Activated naive CD4-positive, alpha-beta T cell treated with anti-CD3 and anti-CD28 coated beads, Interleukin-2, amount 50 U/mL, for 72 hours (primary cell): ENCODE measurements around the gene H2BK1. TPM values are rescaled to one million over a fixed set of nuclear protein-coding genes. Genes with fewer than 3 reads are reported as not detected.

ENCODE experiments used
- ATAC-seq, 2 donors: fragments of 150-1000 bp; cut with Tn5 transposase; 2 replicates each; pipeline ENCODE4 v1.10.0; 2021; ENCODE audit warnings: mild to moderate bottlenecking in 2 of 2, moderate library complexity in 2 of 2
- DNase-seq, 2 donors: peaks; one replicate each; pipeline ENCODE4 v3.0.0; 2021 to 2022; ENCODE audit warnings: low spot score in 2 of 2
- H3K27ac Mint-ChIP-seq, 2 donors: one replicate each; pipeline ENCODE4 v1.8.0; 2022; ENCODE audit warnings: mild to moderate bottlenecking in 2 of 2, mixed read lengths in 2 of 2
- H3K36me3 Mint-ChIP-seq, 2 donors: one replicate each; pipeline ENCODE4 v1.8.0; 2022; ENCODE audit warnings: mixed read lengths in 2 of 2
- H3K9me3 Mint-ChIP-seq, 2 donors: one replicate each; pipeline ENCODE4 v1.8.0; 2022; ENCODE audit warnings: mixed read lengths in 2 of 2
- total RNA-seq, 2 donors: library from RNA; stranded (reverse); gene quantifications; one replicate each; pipeline ENCODE4 v1.2.3, GENCODE V29; 2022

Gene H2BK1
- total RNA-seq, 2 donors from 2014 or later = 1.2 TPM; not detected in 1

- DNase-seq = no peak
- ATAC-seq = no peak
- H3K9me3 Mint-ChIP-seq = no peaks in the 10 kb centered on the region
- H3K27ac Mint-ChIP-seq = peak overlapping the region; percentile 90 to 99
- H3K36me3 Mint-ChIP-seq = peaks cover 19 to 39% of the 10 kb centered on the region in 2 donors
Measured at GRCh38 chr7:151225948-151226510, 15.7 kb upstream of the H2BK1 start.

- Mint-ChIP-seq H3K27ac (no peak overlapping the region), H3K36me3 (peaks cover 24 to 45% of the 10 kb centered on the region in 2 donors), H3K9me3 (no peaks in the 10 kb centered on the region)
- DNase-seq (no peak), ATAC-seq (no peak)
Measured at GRCh38 chr7:151223728-151224127, 13.4 kb upstream of the H2BK1 start.

GRCh38 chr7:151218170-151218569, 7.9 kb upstream of the H2BK1 start:
- ATAC-seq (no peak), DNase-seq (no peak)
- no peaks in the 10 kb centered on the region for H3K9me3 Mint-ChIP-seq
- peak overlapping the region in 1 of 2 donors; percentile 48 for H3K27ac Mint-ChIP-seq
- H3K36me3 Mint-ChIP-seq = peaks cover 12 to 28% of the 10 kb centered on the region in 2 donors

- no peak for ATAC-seq
- H3K27ac Mint-ChIP-seq = no peak overlapping the region
- no peaks in the 10 kb centered on the region for H3K9me3 Mint-ChIP-seq
- peaks cover 12 to 24% of the 10 kb centered on the region in 2 donors for H3K36me3 Mint-ChIP-seq
- no peak for DNase-seq
Measured at GRCh38 chr7:151215396-151215795, 5.1 kb upstream of the H2BK1 start.

- ATAC-seq (no peak), DNase-seq (no peak)
- Mint-ChIP-seq H3K27ac (peak overlapping the region in 1 of 2 donors; percentile 11), H3K36me3 (peaks cover 7 to 20% of the 10 kb centered on the region in 2 donors), H3K9me3 (no peaks in the 10 kb centered on the region)
Measured at GRCh38 chr7:151213826-151214225, 3.5 kb upstream of the H2BK1 start.

DNA sequence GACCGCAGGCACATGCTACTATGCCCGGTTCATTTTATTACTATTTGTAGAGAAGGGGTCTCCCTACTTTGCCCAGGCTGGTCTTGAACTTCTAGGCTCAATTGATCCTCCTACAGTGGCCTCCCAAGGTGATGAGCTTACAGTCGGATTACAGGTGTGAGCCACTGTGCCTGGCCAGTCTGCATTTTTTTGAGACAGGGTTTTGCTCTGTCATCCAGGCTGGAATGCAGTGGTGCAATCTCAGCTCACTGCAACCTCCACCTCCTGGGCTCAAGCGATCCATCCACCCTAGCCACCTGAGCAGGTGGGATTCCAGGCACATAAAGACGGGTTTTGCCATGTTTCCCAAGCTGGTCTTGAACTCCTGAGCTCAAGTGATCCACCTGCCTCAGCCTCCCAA, 2.3 kb upstream of the H2BK1 start:
- ATAC-seq = no peak
- H3K27ac Mint-ChIP-seq = no peak overlapping the region
- peaks cover 5 to 10% of the 10 kb centered on the region in 2 donors for H3K36me3 Mint-ChIP-seq
- no peak for DNase-seq
- no peaks in the 10 kb centered on the region for H3K9me3 Mint-ChIP-seq

DNA sequence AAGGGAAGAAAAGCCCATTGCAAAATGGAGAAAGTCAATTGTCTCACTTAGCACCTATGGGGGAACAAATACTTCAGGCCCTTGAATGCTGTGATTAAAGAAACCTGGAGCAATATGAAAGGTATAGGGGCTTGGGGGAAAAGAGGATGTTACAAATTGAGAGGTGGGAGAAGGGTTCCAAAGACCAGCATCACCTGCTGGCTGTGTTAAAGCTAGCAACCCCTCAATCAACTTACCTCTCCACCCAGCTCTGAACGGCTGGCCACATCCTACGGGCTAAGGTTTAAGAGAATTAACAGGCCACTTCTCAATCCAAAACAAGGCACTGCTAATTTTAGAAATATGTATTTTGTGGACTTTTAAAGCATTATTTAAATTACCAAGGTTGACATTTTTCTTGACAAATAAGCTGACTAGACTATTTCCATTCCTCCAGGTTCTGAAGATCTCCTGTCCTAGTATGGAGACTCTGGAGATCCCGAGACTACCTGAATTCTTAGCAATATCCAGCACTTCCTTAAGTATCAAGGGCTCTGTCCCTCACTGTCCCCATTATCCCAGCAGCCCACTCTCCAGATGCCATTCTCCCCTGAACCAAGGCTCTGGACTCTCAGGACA, 976 bp upstream of the H2BK1 start:
- Mint-ChIP-seq H3K36me3 (peaks cover 5 to 10% of the 10 kb centered on the region in 2 donors), H3K9me3 (no peaks in the 10 kb centered on the region), H3K27ac (peak overlapping the region in 1 of 2 donors; percentile 58)
- DNase-seq (no peak), ATAC-seq (no peak)

DNA sequence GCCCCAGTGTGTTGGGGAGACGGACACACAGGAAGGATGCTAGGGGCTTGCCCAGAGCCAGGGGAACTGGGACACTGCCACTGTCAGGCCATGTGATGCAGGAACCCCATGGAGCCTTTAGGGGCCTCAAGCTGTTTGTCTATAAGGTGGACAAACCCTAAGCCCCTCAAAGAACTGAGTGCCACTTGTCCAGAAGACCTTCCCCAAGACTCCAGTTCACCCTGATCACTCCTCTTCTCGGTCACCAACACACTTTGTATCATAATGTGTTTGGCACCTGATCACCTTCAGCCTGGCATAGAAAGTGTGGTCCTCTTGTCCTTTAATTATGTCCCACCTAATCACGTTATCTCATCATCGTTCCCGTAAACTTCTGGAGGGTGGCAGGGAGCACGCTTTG, 700 bp downstream of the H2BK1 start:
- H3K9me3 Mint-ChIP-seq = no peaks in the 10 kb centered on the region
- ATAC-seq (no peak), DNase-seq (no peak)
- no peak overlapping the region for H3K27ac Mint-ChIP-seq
- peaks cover 0 to 5% of the 10 kb centered on the region in 2 donors for H3K36me3 Mint-ChIP-seq

DNA sequence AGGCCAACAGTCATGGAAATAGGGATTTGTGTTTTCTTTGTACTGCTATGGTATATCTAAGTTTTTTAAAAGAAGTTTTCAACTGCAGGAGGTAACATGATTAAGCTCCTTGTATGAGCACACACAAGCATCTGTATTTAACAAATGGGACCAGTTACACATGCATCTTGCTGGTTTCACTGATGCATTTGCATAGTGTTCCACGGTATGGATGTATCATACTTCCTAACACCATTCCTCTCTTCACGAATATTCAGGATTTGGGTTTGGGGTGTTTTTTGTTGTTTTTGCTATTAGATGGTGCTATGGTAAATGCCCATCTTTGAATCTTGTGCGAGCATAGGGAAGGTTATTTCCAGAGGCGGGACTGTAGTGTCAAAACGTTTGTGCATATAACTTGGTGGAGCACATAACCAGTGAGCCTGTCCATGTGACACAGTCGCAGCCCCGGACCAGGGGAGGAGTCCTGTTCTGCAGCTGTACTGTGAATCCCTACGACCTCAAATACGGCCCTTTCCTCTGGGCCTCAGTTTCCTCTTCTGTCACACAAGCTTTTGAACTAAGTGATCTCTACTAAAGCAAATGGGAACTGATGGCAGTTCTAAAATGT, 1.9 kb downstream of the H2BK1 start:
- no peak for ATAC-seq
- no peaks in the 10 kb centered on the region for H3K9me3 Mint-ChIP-seq
- DNase-seq = no peak
- no peak overlapping the region for H3K27ac Mint-ChIP-seq
- peaks cover 0 to 3% of the 10 kb centered on the region in 2 donors for H3K36me3 Mint-ChIP-seq

- Mint-ChIP-seq H3K9me3 (no peaks in the 10 kb centered on the region), H3K27ac (no peak overlapping the region), H3K36me3 (no peaks in the 10 kb centered on the region)
- DNase-seq = no peak
- no peak for ATAC-seq
Measured at GRCh38 chr7:151207804-151208203, 2.5 kb downstream of the H2BK1 start.

GRCh38 chr7:151207315-151207714, 3.0 kb downstream of the H2BK1 start:
- ATAC-seq (peak in 1 of 2 donors; percentile 18), DNase-seq (no peak)
- H3K9me3 Mint-ChIP-seq = no peaks in the 10 kb centered on the region
- H3K36me3 Mint-ChIP-seq = no peaks in the 10 kb centered on the region
- H3K27ac Mint-ChIP-seq = no peak overlapping the region

- Mint-ChIP-seq H3K9me3 (no peaks in the 10 kb centered on the region), H3K36me3 (no peaks in the 10 kb centered on the region), H3K27ac (no peak overlapping the region)
- peak; percentile 21 to 60 for ATAC-seq
- DNase-seq = no peak
Measured at GRCh38 chr7:151206914-151207313, 3.4 kb downstream of the H2BK1 start.

DNA sequence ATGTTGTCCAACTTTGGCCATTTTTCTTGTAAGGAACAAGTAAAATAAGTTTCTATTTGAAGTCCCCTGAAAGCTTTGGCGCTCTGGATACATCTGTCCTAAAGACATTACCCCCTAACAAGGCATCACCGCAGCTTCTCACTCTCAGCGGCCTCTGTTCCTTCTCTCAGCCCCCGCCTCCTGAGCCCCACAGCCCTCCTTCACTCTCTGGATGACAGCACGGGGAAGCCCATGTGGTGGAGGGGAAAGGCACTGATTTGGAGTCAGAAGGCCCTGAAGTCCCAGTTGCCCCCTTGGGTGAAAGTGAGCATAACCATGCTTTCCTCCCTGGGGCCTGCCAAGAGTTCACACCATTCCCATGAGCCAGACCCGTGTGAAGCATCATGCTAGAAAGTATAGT, 4.6 kb downstream of the H2BK1 start:
- Mint-ChIP-seq H3K9me3 (no peaks in the 10 kb centered on the region), H3K27ac (no peak overlapping the region), H3K36me3 (no peaks in the 10 kb centered on the region)
- ATAC-seq (no peak), DNase-seq (no peak)

- Mint-ChIP-seq H3K36me3 (no peaks in the 10 kb centered on the region), H3K27ac (no peak overlapping the region), H3K9me3 (no peaks in the 10 kb centered on the region)
- DNase-seq (no peak), ATAC-seq (no peak)
Measured at GRCh38 chr7:151204383-151205032, 5.8 kb downstream of the H2BK1 start.

DNA sequence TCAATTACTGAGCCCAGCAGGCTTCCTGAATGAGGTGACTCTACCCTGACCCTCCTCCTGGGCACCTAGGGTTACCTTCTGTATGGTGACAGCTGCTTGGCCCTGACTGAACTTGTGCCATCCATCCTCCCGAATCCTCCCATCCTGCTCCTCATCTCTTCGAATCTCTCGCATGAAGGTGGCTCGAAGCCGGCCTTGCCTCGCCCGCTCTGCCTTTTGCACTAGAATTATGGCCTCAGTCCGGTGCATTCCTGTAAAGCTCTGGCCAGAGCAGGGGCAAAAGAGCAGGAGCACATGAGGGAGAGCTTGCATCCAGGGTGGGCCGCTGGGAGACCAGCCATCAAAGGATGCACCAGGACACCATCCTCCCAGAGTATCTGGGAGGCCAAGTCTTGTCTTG, 7.5 kb downstream of the H2BK1 start:
- no peak overlapping the region for H3K27ac Mint-ChIP-seq
- DNase-seq (no peak), ATAC-seq (no peak)
- H3K36me3 Mint-ChIP-seq = no peaks in the 10 kb centered on the region
- no peaks in the 10 kb centered on the region for H3K9me3 Mint-ChIP-seq

GRCh38 chr7:151201751-151202150, 8.5 kb downstream of the H2BK1 start:
- no peak overlapping the region for H3K27ac Mint-ChIP-seq
- DNase-seq (no peak), ATAC-seq (no peak)
- H3K9me3 Mint-ChIP-seq = no peaks in the 10 kb centered on the region
- no peaks in the 10 kb centered on the region for H3K36me3 Mint-ChIP-seq

- DNase-seq (no peak), ATAC-seq (no peak)
- H3K27ac Mint-ChIP-seq = no peak overlapping the region
Measured at GRCh38 chr7:151201344-151201743, 8.9 kb downstream of the H2BK1 start.

More at GRCh38 chr7:151201344-151201743, 8.9 kb downstream of the H2BK1 start:
- Mint-ChIP-seq H3K36me3 (no peaks in the 10 kb centered on the region), H3K9me3 (no peaks in the 10 kb centered on the region)
